Peyer's patch (tissue), 4 donors: ENCODE results near the gene MARCHF2.

Source experiments
- CTCF ChIP-seq, 6 experiments: fragments of 450-650 bp in 4 of 6; fragments of 200-600 bp in 2 of 6; sonication (generic) in 1 of 6; IDR thresholded peaks; one replicate each; pipeline ENCODE4 v1.5.1; 2017 to 2019; ENCODE audit warnings: antibody characterized with exemption in 6 of 6, mild to moderate bottlenecking in 3 of 6, moderate library complexity in 1 of 6
- POLR2A ChIP-seq, 2 donors: fragments of 450-650 bp; IDR thresholded peaks; one replicate each; pipeline ENCODE4 v1.5.1; 2017; ENCODE audit warnings: antibody characterized with exemption in 2 of 2, mild to moderate bottlenecking in 2 of 2, moderate library complexity in 2 of 2

- TF ChIP-seq CTCF (IDR thresholded peaks at IDR 0.05), result no peak
- no peak for TF ChIP-seq POLR2A (IDR thresholded peaks at IDR 0.05)
These were observed 25.1 kb downstream of the MARCHF2 start for GRCh38 chr19:8438236-8438635.
